Endothelial cell of umbilical vein (primary cell): ENCODE measurements around the gene CLDN1. TPM values are rescaled to one million over a fixed set of nuclear protein-coding genes. Genes with fewer than 3 reads are reported as not detected.
A peak's percentile ranks its signal among the peaks of the same experiment; 100 is the strongest.

ENCODE experiments used
- BruUV-seq: library from RNA; stranded (reverse); fragments of 400-500 nt; replicated peaks from 2 replicates; lab custom pipeline; 2021; lab: Mats Ljungman, UMichigan
- CTCF ChIA-PET: fragments of 300-600, 350-600 bp; sonication (Branson Sonifier 250); formaldehyde crosslinking; loops from one replicate; lab custom pipeline; 2021; ENCODE audit warnings: antibody characterized with exemption, inconsistent platforms; lab: Charles Lee
- POLR2A ChIA-PET: fragments of 300-600, 350-600 bp; sonication (Branson Sonifier 250); formaldehyde crosslinking; loops from one replicate; lab custom pipeline; 2021; ENCODE audit warnings: antibody characterized with exemption, inconsistent platforms; lab: Charles Lee
- DNase-seq: peaks from one replicate; pipeline ENCODE4 v3.0.0-alpha.2; 2011; ENCODE audit warnings: low read depth, low spot score
- FAIRE-seq: peaks from 2 replicates; lab custom pipeline; 2011; peaks lifted over from hg19 to GRCh38; lab: Jason Lieb, UNC
- H2AFZ ChIP-seq: 2 replicates; pipeline ENCODE4 v1.6.0; 2012; ENCODE audit warnings: low read depth, low read length, control low read depth, inconsistent platforms
- H3K27ac ChIP-seq: 2 replicates; pipeline ENCODE4 v1.5.1; 2011; ENCODE audit warnings: low read depth, mild to moderate bottlenecking, control low read depth, low read length, moderate library complexity; ENCODE audit not compliant: insufficient read depth
- H3K27me3 ChIP-seq, 2 experiments: 2 replicates each; pipeline versions ENCODE4 v1.6.0 to v1.6.1; 2011; ENCODE audit warnings: low read length in 2 of 2, mixed read lengths in 1 of 2; ENCODE audit not compliant: control insufficient read depth in 2 of 2, insufficient read depth in 2 of 2
- H3K36me3 ChIP-seq, 2 experiments: 2 replicates in 1 of 2; 3 replicates in 1 of 2; pipeline ENCODE4 v1.5.1; 2011; ENCODE audit warnings: low read length in 2 of 2, mild to moderate bottlenecking in 1 of 2, moderate library complexity in 1 of 2; ENCODE audit not compliant: control insufficient read depth in 2 of 2, insufficient read depth in 2 of 2; ENCODE audit errors: extremely low read depth in 1 of 2
- H3K4me1 ChIP-seq: 3 replicates; pipeline ENCODE4 v1.5.1; 2011; ENCODE audit warnings: mild to moderate bottlenecking, low read length; ENCODE audit not compliant: control insufficient read depth, insufficient read depth; ENCODE audit errors: extremely low read depth
- H3K4me2 ChIP-seq: 2 replicates; pipeline ENCODE4 v1.6.1; 2011; ENCODE audit warnings: low read length, control low read depth, mixed read lengths; ENCODE audit not compliant: insufficient read depth
- H3K4me3 ChIP-seq, 3 experiments: fragments of 200-600 bp in 1 of 3; sonication (generic), shearing (Covaris generic) in 1 of 3; replicated peaks in 1 of 3; 2 replicates each; pipeline ENCODE4 v1.5.1; 2011 to 2016; ENCODE audit warnings: control low read depth in 3 of 3, low read length in 3 of 3, mild to moderate bottlenecking in 2 of 3, inconsistent platforms in 1 of 3, low read depth in 1 of 3, moderate library complexity in 1 of 3; ENCODE audit not compliant: insufficient read depth in 1 of 3
- H3K79me2 ChIP-seq: 2 replicates; pipeline ENCODE4 v1.6.0; 2012; ENCODE audit warnings: low read length, inconsistent platforms; ENCODE audit not compliant: control insufficient read depth, insufficient read depth
- H3K9ac ChIP-seq: replicated peaks from 2 replicates; pipeline ENCODE3; 2011; ENCODE audit warnings: low read length, control low read depth; ENCODE audit not compliant: insufficient read depth; ENCODE audit errors: extremely low read depth
- H3K9me1 ChIP-seq: replicated peaks from 3 replicates; pipeline ENCODE4 v1.6.0; 2011; ENCODE audit warnings: mild to moderate bottlenecking, low read length; ENCODE audit not compliant: control insufficient read depth, insufficient read depth; ENCODE audit errors: extremely low read depth
- H3K9me3 ChIP-seq: replicated peaks from 2 replicates; pipeline ENCODE4 v1.5.1; 2012; ENCODE audit warnings: low read length, inconsistent platforms; ENCODE audit not compliant: control insufficient read depth, insufficient read depth
- H4K20me1 ChIP-seq: replicated peaks from 2 replicates; pipeline ENCODE3; 2011; ENCODE audit warnings: mild to moderate bottlenecking, low read length; ENCODE audit not compliant: control insufficient read depth, insufficient read depth; ENCODE audit errors: extremely low read depth
- EZH2 ChIP-seq: IDR thresholded peaks from 2 replicates; pipeline ENCODE4 v1.6.1; 2012; ENCODE audit warnings: borderline replicate concordance, low read depth, mild to moderate bottlenecking, moderate library complexity, low read length, inconsistent platforms; ENCODE audit not compliant: severe bottlenecking
- FOS ChIP-seq: IDR thresholded peaks from 2 replicates; pipeline ENCODE4 v1.6.1; 2011; ENCODE audit warnings: mild to moderate bottlenecking, low read length, moderate library complexity, borderline replicate concordance; ENCODE audit not compliant: insufficient read depth
- GATA2 ChIP-seq: IDR thresholded peaks from 2 replicates; pipeline ENCODE4 v1.7.0; 2011; ENCODE audit warnings: low read depth, mild to moderate bottlenecking, moderate library complexity, mixed read lengths, low read length; ENCODE audit not compliant: insufficient read length, insufficient read depth
- JUN ChIP-seq: IDR thresholded peaks from 2 replicates; pipeline ENCODE4 v1.6.1; 2011; ENCODE audit warnings: borderline replicate concordance, low read depth; ENCODE audit not compliant: insufficient read length, insufficient read depth
- MYC ChIP-seq: IDR thresholded peaks from one replicate; pipeline ENCODE4 v1.6.1; 2011; ENCODE audit warnings: mild to moderate bottlenecking, low read depth, low read length
- POLR2A ChIP-seq: IDR thresholded peaks from 2 replicates; pipeline ENCODE4 v1.6.1; 2012; ENCODE audit warnings: low read depth, mild to moderate bottlenecking, control low read depth, low read length
- POLR2AphosphoS5 ChIP-seq: IDR thresholded peaks from 2 replicates; pipeline ENCODE4 v1.6.1; 2012; ENCODE audit warnings: low read depth, mild to moderate bottlenecking, control low read depth, low read length, moderate library complexity; ENCODE audit not compliant: insufficient read depth
- dilution Hi-C: fragments of 300-500 bp; cut with MboI; formaldehyde crosslinking; loops from one replicate; pipeline ENCODE4 v1.15.0; 2019; ENCODE audit warnings: low sequenced_read_pairs; ENCODE audit not compliant: extremely low pct_ligation_motif_present
- intact Hi-C: fragments of 100-400 bp; cut with micrococcal nuclease; formaldehyde crosslinking; loops from one replicate; pipeline ENCODE4 v1.10.0; 2022
- polyA plus RNA-seq, 4 experiments: library from polyadenylated mRNA; depleted of rRNA in 3 of 4; stranded (reverse) in 3 of 4; unstranded in 1 of 4; fragments of >200 nt; gene quantifications; 2 replicates each; pipeline versions ENCODE4 v1.2.1 to v1.2.3, GENCODE V29; 2011 to 2012; ENCODE audit warnings: missing spikeins in 1 of 4
- total RNA-seq: library from RNA; stranded (reverse); gene quantifications from 2 replicates; pipeline ENCODE4 v1.2.3, GENCODE V29; 2021
- TF ChIP-seq, protein P1 (sequence below), 2 donors: IDR thresholded peaks; 1 replicate in 1 of 2; 2 replicates in 1 of 2; pipeline ENCODE4 v1.5.1; 2011; ENCODE audit warnings: low read length in 2 of 2, mild to moderate bottlenecking in 2 of 2, moderate library complexity in 2 of 2, control low read depth in 1 of 2, inconsistent platforms in 1 of 2, low read depth in 1 of 2; ENCODE audit not compliant: insufficient read depth in 1 of 2; ENCODE audit errors: extremely low read depth in 1 of 2
- TF ChIP-seq, protein P2 (sequence below): IDR thresholded peaks from 2 replicates; pipeline ENCODE4 v1.6.1; 2011; ENCODE audit not compliant: insufficient read depth, insufficient read length

Gene CLDN1
- total and polyA plus RNA-seq, 2 donors (not counting 3 experiments of a cell fraction or from before 2014, with no cell fraction given) = 0.27 to 0.32 TPM

DNA sequence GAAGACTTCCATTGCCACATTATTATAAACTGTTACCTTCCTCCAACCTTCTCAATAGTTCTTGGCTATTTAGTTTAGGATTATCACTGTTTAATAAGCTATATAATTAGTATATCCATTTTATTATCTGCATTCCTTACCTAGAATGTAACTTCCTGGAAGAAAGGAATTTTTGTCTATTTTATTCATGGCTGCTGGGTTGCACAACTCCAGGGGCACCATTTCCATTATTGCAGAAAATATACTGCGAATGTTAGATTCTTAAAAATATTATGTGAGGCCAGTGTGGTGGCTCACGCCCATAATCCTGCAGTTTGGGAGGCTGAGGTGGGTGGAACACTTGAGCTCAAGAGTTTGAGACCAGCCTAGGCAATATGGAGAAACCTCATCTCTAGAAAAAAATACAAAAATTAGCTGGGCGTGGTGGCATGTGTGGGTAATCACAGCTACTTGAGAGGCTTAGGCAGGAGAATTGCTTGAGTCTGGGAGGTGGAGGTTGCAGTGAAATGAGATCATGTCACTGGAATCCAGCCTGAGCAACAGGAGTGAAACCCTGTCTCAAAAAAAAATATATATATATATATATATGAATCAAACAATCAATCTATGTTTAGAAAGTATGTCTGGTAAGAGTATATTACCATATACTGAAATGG lies 19.9 kb downstream of the CLDN1 start:
- ChIA-PET CTCF (interaction anchor here (1.1 to 4.5 kb wide), 5 partner anchors 8 to 341 kb away, joined by 3 to 28 read pairs (median 4); partner anchors contain the start of gene CLDN1), POLR2A (no interaction called here)
- Histone ChIP-seq H3K9me1 (no peaks in the 10 kb centered on the region), H4K20me1 (no peaks in the 10 kb centered on the region), H3K4me1 (peaks cover 8% of the 10 kb centered on the region), H3K36me3 (no peaks in the 10 kb centered on the region), H3K9me3 (no peaks in the 10 kb centered on the region), H3K27me3 (no peaks in the 10 kb centered on the region), H3K27ac (no peak overlapping the region), H3K79me2 (no peaks in the 10 kb centered on the region), H2AFZ (no peak overlapping the region), H3K9ac (no peak overlapping the region), H3K4me3 (no peak overlapping the region), H3K4me2 (peak overlapping the region; percentile 20)
- intact Hi-C loops (loop anchor here (5.0 kb wide), 1 partner anchor 70 kb away; no protein-coding TSS in a partner anchor), dilution Hi-C loops (loop anchor here (25.0 kb wide), 1 partner anchor 340 kb away; no protein-coding TSS in a partner anchor)
- BruUV-seq = no TSS peak
- DNase-seq (no peak), FAIRE-seq (no peak)
- TF ChIP-seq, protein P1, sequence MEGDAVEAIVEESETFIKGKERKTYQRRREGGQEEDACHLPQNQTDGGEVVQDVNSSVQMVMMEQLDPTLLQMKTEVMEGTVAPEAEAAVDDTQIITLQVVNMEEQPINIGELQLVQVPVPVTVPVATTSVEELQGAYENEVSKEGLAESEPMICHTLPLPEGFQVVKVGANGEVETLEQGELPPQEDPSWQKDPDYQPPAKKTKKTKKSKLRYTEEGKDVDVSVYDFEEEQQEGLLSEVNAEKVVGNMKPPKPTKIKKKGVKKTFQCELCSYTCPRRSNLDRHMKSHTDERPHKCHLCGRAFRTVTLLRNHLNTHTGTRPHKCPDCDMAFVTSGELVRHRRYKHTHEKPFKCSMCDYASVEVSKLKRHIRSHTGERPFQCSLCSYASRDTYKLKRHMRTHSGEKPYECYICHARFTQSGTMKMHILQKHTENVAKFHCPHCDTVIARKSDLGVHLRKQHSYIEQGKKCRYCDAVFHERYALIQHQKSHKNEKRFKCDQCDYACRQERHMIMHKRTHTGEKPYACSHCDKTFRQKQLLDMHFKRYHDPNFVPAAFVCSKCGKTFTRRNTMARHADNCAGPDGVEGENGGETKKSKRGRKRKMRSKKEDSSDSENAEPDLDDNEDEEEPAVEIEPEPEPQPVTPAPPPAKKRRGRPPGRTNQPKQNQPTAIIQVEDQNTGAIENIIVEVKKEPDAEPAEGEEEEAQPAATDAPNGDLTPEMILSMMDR (IDR thresholded peaks at IDR 0.05; ENCODE audit: extremely low read depth in 1 of 2, insufficient read depth in 1 of 2, low read depth in 1 of 2, low read length in 2 of 2) = no peak
- TF ChIP-seq JUN (no peak), EZH2 (no peak), GATA2 (no peak), POLR2AphosphoS5 (no peak), POLR2A (no peak), FOS (no peak), MYC (no peak)
- TF ChIP-seq, protein P2, sequence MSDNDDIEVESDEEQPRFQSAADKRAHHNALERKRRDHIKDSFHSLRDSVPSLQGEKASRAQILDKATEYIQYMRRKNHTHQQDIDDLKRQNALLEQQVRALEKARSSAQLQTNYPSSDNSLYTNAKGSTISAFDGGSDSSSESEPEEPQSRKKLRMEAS = no peak
